Stomach (tissue), 9 donors: Measurements from ENCODE around the gene CELF5. TPM values are rescaled to one million over a fixed set of nuclear protein-coding genes. Genes with fewer than 3 reads are reported as not detected.

ENCODE experiments used
- DNase-seq, 2 donors: peaks; one replicate each; pipeline versions ENCODE4 v3.0.0 to v3.0.0-alpha.2; 2013 to 2019
- H3K27ac ChIP-seq, 5 donors: fragments of 200-600 bp in 4 of 5; sonication (generic) in 4 of 5; one replicate each; pipeline ENCODE4 v1.5.1; 2013 to 2019; ENCODE audit warnings: mild to moderate bottlenecking in 1 of 5, moderate library complexity in 1 of 5
- H3K27me3 ChIP-seq, 3 donors: fragments of 200-600 bp; sonication (generic); one replicate each; pipeline ENCODE4 v1.5.1; 2017 to 2019; ENCODE audit warnings: mixed run types in 1 of 3
- H3K36me3 ChIP-seq, 4 donors: fragments of 200-600 bp; sonication (generic); 1 replicate in 3 of 4; 2 replicates in 1 of 4; pipeline ENCODE4 v1.5.1; 2016 to 2019
- H3K4me1 ChIP-seq, 4 donors: fragments of 200-600 bp; sonication (generic); one replicate each; pipeline ENCODE4 v1.5.1; 2016 to 2019
- H3K4me3 ChIP-seq, 4 donors: fragments of 200-600 bp; sonication (generic) in 3 of 4; one replicate each; pipeline ENCODE4 v1.5.1; 2016 to 2019; ENCODE audit warnings: mild to moderate bottlenecking in 1 of 4
- H3K9me3 ChIP-seq, 4 donors: fragments of 200-600 bp; sonication (generic); one replicate each; pipeline ENCODE4 v1.5.1; 2016 to 2019
- CTCF ChIP-seq, 7 experiments: fragments of 450-650 bp in 4 of 7; fragments of 200-600 bp in 3 of 7; sonication (generic) in 3 of 7; IDR thresholded peaks; one replicate each; pipeline ENCODE4 v1.5.1; 2016 to 2019; ENCODE audit warnings: antibody characterized with exemption in 7 of 7, control low read depth in 2 of 7, mild to moderate bottlenecking in 1 of 7
- EP300 ChIP-seq: sonication (generic); formaldehyde crosslinking; IDR thresholded peaks from one replicate; pipeline ENCODE4 v1.6.1; 2017; ENCODE audit warnings: antibody characterized with exemption
- POLR2A ChIP-seq, 4 donors: fragments of 450-650 bp; IDR thresholded peaks; one replicate each; pipeline ENCODE4 v1.6.1; 2016; ENCODE audit warnings: antibody characterized with exemption in 4 of 4, control low read depth in 2 of 4, mild to moderate bottlenecking in 1 of 4, moderate library complexity in 1 of 4
- POLR2AphosphoS5 ChIP-seq, 3 donors: sonication (generic); formaldehyde crosslinking; IDR thresholded peaks; one replicate each; pipeline ENCODE4 v1.6.1; 2016; ENCODE audit warnings: antibody characterized with exemption in 3 of 3
- WGBS, 5 donors: extraction: QIAGEN DNeasy Blood & Tissue Kit in 3 of 5; methylation state at CpG; one replicate each; pipeline versions ENCODE4 v1.1.5 to v1.1.7; 2013 to 2018; 5-methylcytosine and 5-hydroxymethylcytosine counted together
- intact Hi-C: fragments of 100-400 bp; cut with DNase I; formaldehyde crosslinking; loops from one replicate; pipeline ENCODE4 v1.15.1; 2023; ENCODE audit warnings: low total_unique reads
- polyA plus RNA-seq, 3 donors: library from polyadenylated mRNA; stranded (reverse); fragments of 200-250 nt; gene quantifications; one replicate each; pipeline ENCODE4 v1.2.3, GENCODE V29; 2013
- total RNA-seq, 5 donors: library from RNA; depleted of rRNA; stranded (reverse); fragments of >200 nt; gene quantifications; one replicate each; pipeline versions ENCODE4 v1.1.0 to v1.2.3, GENCODE V29; 2014 to 2016
- donor health status: healthy with polysubstance abuse.
- donor health status: Bipolar disorder and iron deficiency.
- donor health status: healthy.

Gene CELF5
- total and polyA plus RNA-seq, 8 donors = 0.18 TPM; not detected in 6

DNA sequence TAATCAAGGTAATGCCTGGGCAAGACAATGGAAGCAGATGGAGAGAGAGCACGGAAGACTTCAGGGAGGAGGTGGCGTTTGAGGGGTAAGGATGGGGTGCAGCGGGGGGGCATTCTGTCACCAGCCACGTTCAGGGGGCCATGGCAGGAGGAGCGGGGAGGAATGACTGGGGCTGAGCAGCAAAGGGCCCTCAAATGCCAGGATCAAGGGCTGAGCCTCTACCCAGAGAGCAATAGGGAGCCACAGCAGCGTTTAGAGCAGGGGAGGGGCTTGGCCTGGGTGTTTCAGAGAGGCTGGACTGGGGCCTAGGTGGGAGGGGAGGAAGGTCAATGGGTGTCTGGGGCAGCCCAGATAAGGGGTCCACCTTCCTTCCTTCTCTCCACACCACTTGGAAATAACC lies 44.3 kb downstream of the CELF5 start:
- 66 to 72% (median 70%) methylated on average over 6 of the region's 6 CpGs for WGBS, 5 donors
- Histone ChIP-seq H3K36me3 (peaks cover 0 to 5% (median 0%) of the 10 kb centered on the region in 4 donors), H3K4me3 (no peak overlapping the region), H3K27ac (no peak overlapping the region), H3K4me1 (no peaks in the 10 kb centered on the region), H3K9me3 (peaks cover 0 to 15% (median 13%) of the 10 kb centered on the region in 4 donors), H3K27me3 (peaks cover 0 to 75% (median 46%) of the 10 kb centered on the region in 3 donors)
- TF ChIP-seq CTCF (IDR thresholded peaks at IDR 0.05) (no peak), POLR2AphosphoS5 (IDR thresholded peaks at IDR 0.05) (no peak), EP300 (no peak), POLR2A (IDR thresholded peaks at IDR 0.05) (no peak)
- DNase-seq = no peak
- intact Hi-C loops = no loop called here

DNA sequence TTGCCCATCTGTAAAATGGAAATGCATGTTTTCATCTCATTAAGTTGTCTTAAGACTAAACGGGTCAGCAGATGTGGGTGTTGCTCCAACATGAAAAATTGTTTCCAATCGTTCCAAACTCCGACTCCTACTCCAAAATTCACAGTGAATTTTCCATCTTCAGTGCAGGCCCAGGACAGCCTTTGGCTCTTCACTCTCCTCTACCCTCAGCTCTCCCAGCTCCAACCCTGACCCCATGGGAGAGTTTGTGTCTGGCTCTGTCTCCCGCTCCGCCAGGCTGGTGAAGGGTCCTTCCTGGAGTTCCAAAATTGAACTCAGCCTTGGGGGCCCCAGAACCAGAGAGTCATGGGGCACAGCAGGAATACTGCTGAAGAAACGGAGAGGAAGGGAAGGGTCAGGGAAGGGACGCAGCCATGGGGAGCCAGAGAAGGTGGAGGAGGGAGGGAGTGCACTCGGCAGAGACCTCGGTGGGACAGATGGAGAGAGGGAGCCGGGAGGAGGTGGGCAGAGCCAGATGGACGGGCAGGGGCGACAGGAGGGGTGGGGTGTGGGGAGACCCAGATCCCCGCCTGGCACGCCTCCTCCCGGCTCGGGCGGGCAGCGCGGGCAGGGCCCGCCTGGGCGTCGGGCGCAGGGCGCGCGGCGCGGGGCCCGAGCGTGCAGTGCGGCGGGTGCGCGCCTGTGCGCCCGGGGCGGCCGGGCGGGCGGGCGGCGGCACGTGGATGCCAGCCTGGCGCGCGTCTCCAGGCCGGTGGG lies 45.6 kb downstream of the CELF5 start:
- Histone ChIP-seq H3K27ac (no peak overlapping the region), H3K27me3 (peaks cover 0 to 88% (median 57%) of the 10 kb centered on the region in 3 donors)
- intact Hi-C loops = no loop called here

DNA sequence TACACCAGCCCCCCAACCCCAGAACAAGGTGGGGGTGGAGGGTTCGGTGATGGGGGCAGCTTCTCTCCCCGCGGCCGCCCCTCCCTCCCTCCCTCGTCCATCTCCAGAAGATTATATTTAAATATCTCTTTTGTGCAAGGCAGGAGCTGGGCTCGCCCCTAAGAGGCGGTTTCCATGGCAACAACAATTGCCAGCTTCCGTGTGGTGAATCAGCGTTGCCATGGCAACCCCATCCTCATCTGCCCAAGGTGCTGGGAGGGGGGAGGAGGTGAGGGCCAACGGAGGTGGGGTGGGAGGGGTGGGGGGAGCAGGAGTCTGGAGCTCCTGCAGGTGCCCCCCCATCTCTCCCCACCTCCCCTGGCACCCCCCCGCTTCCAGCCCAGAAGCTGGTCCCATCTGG lies 46.4 kb downstream of the CELF5 start:
- Histone ChIP-seq H3K27me3 (peaks cover 0 to 96% (median 65%) of the 10 kb centered on the region in 3 donors), H3K9me3 (peaks cover 0 to 15% (median 14%) of the 10 kb centered on the region in 4 donors), H3K4me1 (peaks cover 7 to 10% (median 8%) of the 10 kb centered on the region in 4 donors), H3K36me3 (peaks cover 0 to 5% (median 0%) of the 10 kb centered on the region in 4 donors), H3K4me3 (no peak overlapping the region), H3K27ac (no peak overlapping the region)
- TF ChIP-seq POLR2AphosphoS5 (IDR thresholded peaks at IDR 0.05) = no peak
- TF ChIP-seq EP300 = no peak
- no peak for TF ChIP-seq CTCF (IDR thresholded peaks at IDR 0.05)
- TF ChIP-seq POLR2A (IDR thresholded peaks at IDR 0.05) = no peak
- WGBS, 5 donors = 12 to 19% (median 16%) methylated on average over 11 of the region's 11 CpGs
- peak in 1 of 2 donors; percentile 71 for DNase-seq
- intact Hi-C loops = no loop called here

More for the DNA sequence above, 45.6 kb downstream of the CELF5 start:
- Histone ChIP-seq H3K36me3 (peaks cover 0 to 5% (median 0%) of the 10 kb centered on the region in 4 donors), H3K4me3 (no peak overlapping the region), H3K4me1 (peaks cover 0 to 1% (median under 1%) of the 10 kb centered on the region in 4 donors), H3K9me3 (peaks cover 0 to 15% (median 14%) of the 10 kb centered on the region in 4 donors)
- DNase-seq = peak in 1 of 2 donors; percentile 31
- TF ChIP-seq EP300 (no peak), POLR2AphosphoS5 (IDR thresholded peaks at IDR 0.05) (no peak), CTCF (IDR thresholded peaks at IDR 0.05) (no peak), POLR2A (IDR thresholded peaks at IDR 0.05) (no peak)
- 10 to 36% (median 18%) methylated on average over 10 to 47 of the region's 47 CpGs for WGBS, 5 donors

DNA sequence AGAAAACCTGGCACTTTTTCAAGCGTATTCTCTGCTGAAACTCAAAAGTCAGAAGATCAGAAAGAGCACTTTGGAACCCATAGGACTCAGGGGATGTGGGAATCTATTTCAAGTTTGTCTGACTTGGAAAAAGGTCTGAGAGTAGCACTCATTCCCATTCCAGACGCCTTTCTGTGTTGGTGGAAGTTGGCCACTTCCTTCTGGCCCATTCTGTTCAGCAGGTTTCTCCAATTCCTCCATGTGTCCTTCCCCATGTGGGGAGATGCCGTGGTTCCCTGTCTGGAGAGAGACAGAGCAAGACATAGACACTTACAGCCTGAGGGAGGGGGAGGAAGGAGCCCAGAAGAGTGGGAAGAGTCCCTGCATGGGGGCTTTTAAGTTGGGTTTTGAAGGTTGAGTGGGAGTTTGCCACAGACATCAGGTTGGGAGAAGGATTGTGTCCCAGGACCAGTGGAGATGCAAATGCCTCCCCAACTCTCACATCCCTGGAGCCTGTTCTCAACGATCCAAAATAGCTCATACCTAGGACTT lies 48.0 kb downstream of the CELF5 start:
- Histone ChIP-seq H3K4me3 (no peak overlapping the region), H3K4me1 (peaks cover 8 to 19% (median 15%) of the 10 kb centered on the region in 4 donors), H3K27ac (no peak overlapping the region), H3K27me3 (peaks cover 0 to 100% (median 69%) of the 10 kb centered on the region in 3 donors), H3K36me3 (peaks cover 0 to 5% (median 0%) of the 10 kb centered on the region in 4 donors), H3K9me3 (peaks cover 0 to 15% (median 14%) of the 10 kb centered on the region in 4 donors)
- WGBS, 5 donors = 48 to 63% (median 56%) methylated on average over 4 of the region's 4 CpGs
- DNase-seq = no peak
- intact Hi-C loops = no loop called here
- TF ChIP-seq POLR2A (IDR thresholded peaks at IDR 0.05) = no peak
- TF ChIP-seq POLR2AphosphoS5 (IDR thresholded peaks at IDR 0.05) = no peak
- TF ChIP-seq CTCF (IDR thresholded peaks at IDR 0.05) = no peak
- TF ChIP-seq EP300 = no peak
